Colonic mucosa (tissue), 4 donors: Measurements from ENCODE around the gene ATG16L1. TPM values are rescaled to one million over a fixed set of nuclear protein-coding genes. Genes with fewer than 3 reads are reported as not detected.

Experiments used
- DNase-seq: peaks from one replicate; pipeline ENCODE4 v3.0.0-alpha.2; 2020
- H3K27ac ChIP-seq: fragments of 200-600 bp; one replicate; pipeline ENCODE4 v1.8.0; 2021
- H3K27me3 ChIP-seq: fragments of 200-600 bp; one replicate; pipeline ENCODE4 v1.8.0; 2021
- H3K36me3 ChIP-seq: fragments of 200-600 bp; one replicate; pipeline ENCODE4 v1.8.0; 2021
- H3K4me1 ChIP-seq: fragments of 200-600 bp; one replicate; pipeline ENCODE4 v1.8.0; 2021; ENCODE audit warnings: mild to moderate bottlenecking
- H3K4me3 ChIP-seq: fragments of 200-600 bp; one replicate; pipeline ENCODE4 v1.8.0; 2021
- H3K9ac ChIP-seq, 2 donors: one replicate each; pipeline ENCODE4 v1.7.0; 2013; ENCODE audit warnings: control low read depth in 2 of 2, low read depth in 2 of 2, low read length in 2 of 2
- H3K9me3 ChIP-seq: fragments of 200-600 bp; one replicate; pipeline ENCODE4 v1.8.0; 2021
- intact Hi-C: fragments of 100-400 bp; cut with DNase I; formaldehyde crosslinking; loops from one replicate; pipeline ENCODE4 v1.14.1; 2022
- total RNA-seq, 2 donors: library from RNA; stranded (reverse); fragmentation: NEBNext Ultra II Directional in 1 of 2; extraction: Animal tissue kit (Norgen Biotek cat#: 25700) in 1 of 2; gene quantifications; one replicate each; pipeline ENCODE4 v1.2.1, GENCODE V29; 2021
- TF ChIP-seq, protein P1 (sequence below): fragments of 200-600 bp; IDR thresholded peaks from one replicate; pipeline ENCODE4 v1.8.0; 2022; ENCODE audit warnings: antibody characterized with exemption, mild to moderate bottlenecking
- donor health status: healthy.
- donor health status: DM: no; HTN: no; CAD: no.
- donor health status: DM: no; HTN: no; CAD: no.

The ATG16L1 gene
- total RNA-seq, 2 donors from 2014 or later = 32.1 to 36.3 TPM

- intact Hi-C loops = loop anchor here (10.0 kb wide), 2 partner anchors 156 to 426 kb away; partner anchors contain the start of genes UGT1A4 and UGT1A5
- DNase-seq = no peak
- H3K4me1 ChIP-seq = no peaks in the 10 kb centered on the region
- H3K9me3 ChIP-seq = no peaks in the 10 kb centered on the region
- H3K27ac ChIP-seq = no peak overlapping the region
- H3K27me3 ChIP-seq = no peaks in the 10 kb centered on the region
- TF ChIP-seq, protein P1, sequence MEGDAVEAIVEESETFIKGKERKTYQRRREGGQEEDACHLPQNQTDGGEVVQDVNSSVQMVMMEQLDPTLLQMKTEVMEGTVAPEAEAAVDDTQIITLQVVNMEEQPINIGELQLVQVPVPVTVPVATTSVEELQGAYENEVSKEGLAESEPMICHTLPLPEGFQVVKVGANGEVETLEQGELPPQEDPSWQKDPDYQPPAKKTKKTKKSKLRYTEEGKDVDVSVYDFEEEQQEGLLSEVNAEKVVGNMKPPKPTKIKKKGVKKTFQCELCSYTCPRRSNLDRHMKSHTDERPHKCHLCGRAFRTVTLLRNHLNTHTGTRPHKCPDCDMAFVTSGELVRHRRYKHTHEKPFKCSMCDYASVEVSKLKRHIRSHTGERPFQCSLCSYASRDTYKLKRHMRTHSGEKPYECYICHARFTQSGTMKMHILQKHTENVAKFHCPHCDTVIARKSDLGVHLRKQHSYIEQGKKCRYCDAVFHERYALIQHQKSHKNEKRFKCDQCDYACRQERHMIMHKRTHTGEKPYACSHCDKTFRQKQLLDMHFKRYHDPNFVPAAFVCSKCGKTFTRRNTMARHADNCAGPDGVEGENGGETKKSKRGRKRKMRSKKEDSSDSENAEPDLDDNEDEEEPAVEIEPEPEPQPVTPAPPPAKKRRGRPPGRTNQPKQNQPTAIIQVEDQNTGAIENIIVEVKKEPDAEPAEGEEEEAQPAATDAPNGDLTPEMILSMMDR = no peak
- H3K36me3 ChIP-seq = peaks cover 19% of the 10 kb centered on the region
- H3K4me3 ChIP-seq = no peak overlapping the region
- H3K9ac ChIP-seq = no peak overlapping the region
Observed at GRCh38 chr2:233288663-233289062, 37.2 kb downstream of the ATG16L1 start.

- intact Hi-C loops = loop anchor here (10.0 kb wide), 2 partner anchors 155 to 425 kb away; partner anchors contain the start of genes UGT1A4 and UGT1A5
- Histone ChIP-seq H3K27ac (no peak overlapping the region), H3K9ac (no peak overlapping the region), H3K27me3 (no peaks in the 10 kb centered on the region), H3K4me3 (no peak overlapping the region), H3K9me3 (no peaks in the 10 kb centered on the region), H3K36me3 (peaks cover 26% of the 10 kb centered on the region), H3K4me1 (no peaks in the 10 kb centered on the region)
- no peak for DNase-seq
- TF ChIP-seq, protein P1 = no peak
Observed at GRCh38 chr2:233289648-233290047, 38.2 kb downstream of the ATG16L1 start.

- intact Hi-C loops = no loop called here
- Histone ChIP-seq H3K27ac (no peak overlapping the region), H3K4me1 (no peaks in the 10 kb centered on the region), H3K9me3 (no peaks in the 10 kb centered on the region), H3K36me3 (peaks cover 26% of the 10 kb centered on the region), H3K4me3 (no peak overlapping the region), H3K9ac (no peak overlapping the region), H3K27me3 (no peaks in the 10 kb centered on the region)
- no peak for DNase-seq
- TF ChIP-seq, protein P1 = no peak
Observed at GRCh38 chr2:233290051-233290845, 38.8 kb downstream of the ATG16L1 start.

GRCh38 chr2:233295891-233296290 lies 44.4 kb downstream of the ATG16L1 start:
- intact Hi-C loops = no loop called here
- Histone ChIP-seq H3K9ac (no peak overlapping the region), H3K4me3 (no peak overlapping the region), H3K36me3 (peaks cover 15% of the 10 kb centered on the region), H3K9me3 (no peaks in the 10 kb centered on the region), H3K4me1 (no peaks in the 10 kb centered on the region), H3K27me3 (no peaks in the 10 kb centered on the region), H3K27ac (no peak overlapping the region)
- no peak for DNase-seq
- TF ChIP-seq, protein P1 = no peak

DNA sequence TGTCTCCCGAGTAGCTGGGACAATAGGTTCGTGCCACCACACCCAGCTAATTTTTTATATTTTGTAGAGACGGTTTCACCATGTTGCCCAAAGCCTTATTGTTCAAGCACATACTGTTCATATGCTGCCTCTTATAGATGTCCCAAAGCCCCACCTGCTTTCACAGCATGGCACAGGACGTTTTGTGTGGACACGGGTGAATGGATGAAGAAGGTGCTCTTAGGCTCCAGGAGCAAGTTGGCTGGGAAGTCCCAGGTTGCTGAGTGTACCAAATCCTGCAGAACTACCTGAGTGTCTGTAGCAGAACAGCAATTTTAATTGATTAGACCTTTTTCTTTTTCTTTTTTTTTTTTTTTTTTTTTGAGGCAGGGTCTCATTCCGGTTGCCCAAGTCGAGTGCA lies 45.6 kb downstream of the ATG16L1 start:
- no peak overlapping the region for H3K27ac ChIP-seq
- intact Hi-C loops = no loop called here
- DNase-seq = no peak
- H3K4me3 ChIP-seq = no peak overlapping the region
- no peak overlapping the region for H3K9ac ChIP-seq
- H3K9me3 ChIP-seq = no peaks in the 10 kb centered on the region
- H3K36me3 ChIP-seq = peaks cover 14% of the 10 kb centered on the region
- no peaks in the 10 kb centered on the region for H3K4me1 ChIP-seq
- TF ChIP-seq, protein P1 = no peak
- H3K27me3 ChIP-seq = no peaks in the 10 kb centered on the region
